Esophagus muscularis mucosa (tissue), 3 donors: Measurements from ENCODE around the gene MCF2L2.

Experiments
- CTCF ChIP-seq, 3 experiments: fragments of 200-600 bp in 2 of 3; fragments of 450-650 bp in 1 of 3; sonication (generic) in 2 of 3; IDR thresholded peaks; one replicate each; pipeline ENCODE4 v1.5.1; 2017 to 2019; ENCODE audit warnings: antibody characterized with exemption in 3 of 3, mild to moderate bottlenecking in 2 of 3, moderate library complexity in 1 of 3
- POLR2A ChIP-seq: fragments of 450-650 bp; IDR thresholded peaks from one replicate; pipeline ENCODE4 v1.6.1; 2017; ENCODE audit warnings: antibody characterized with exemption, moderate library complexity, mild to moderate bottlenecking, low read depth

GRCh38 chr3:183253528-183254486 lies 174.6 kb downstream of the MCF2L2 start:
- TF ChIP-seq CTCF (IDR thresholded peaks at IDR 0.05) = no peak
- TF ChIP-seq POLR2A = no peak
